ENCODE data around the gene TRAPPC13. TPM values are rescaled to one million over a fixed set of nuclear protein-coding genes. Genes with fewer than 3 reads are reported as not detected.
"Not testable (repeated sequence)": the region's sequence is repeated elsewhere in the genome, so short reads cannot be mapped to it uniquely, and the experiment has no call there.

Gene TRAPPC13
- total RNA-seq, 6 experiments from 2014 or later = 6.7 to 14.3 (median 9.0) TPM

DNA sequence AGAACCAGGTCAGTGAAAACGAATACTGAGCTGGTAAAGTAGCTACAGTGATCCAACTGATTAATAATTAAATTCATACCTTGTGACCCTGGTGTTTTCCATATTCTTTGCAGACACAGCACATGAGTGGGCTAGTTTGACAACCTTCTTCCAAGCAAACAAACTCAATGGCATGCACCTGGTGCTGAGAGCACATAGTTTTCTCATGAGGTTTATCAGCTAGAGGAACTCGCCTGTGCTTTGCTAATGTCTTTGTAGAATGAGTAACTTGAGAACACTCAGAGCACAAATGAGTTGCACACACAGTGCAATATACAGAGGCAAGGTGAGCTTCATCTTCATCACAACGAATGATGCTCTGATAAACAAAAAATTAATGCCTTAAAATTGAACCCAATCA, 13.3 kb upstream of the TRAPPC13 start:
- no peak for TF ChIP-seq POLR2A (IDR thresholded peaks at IDR 0.05)
- TF ChIP-seq, protein P1, sequence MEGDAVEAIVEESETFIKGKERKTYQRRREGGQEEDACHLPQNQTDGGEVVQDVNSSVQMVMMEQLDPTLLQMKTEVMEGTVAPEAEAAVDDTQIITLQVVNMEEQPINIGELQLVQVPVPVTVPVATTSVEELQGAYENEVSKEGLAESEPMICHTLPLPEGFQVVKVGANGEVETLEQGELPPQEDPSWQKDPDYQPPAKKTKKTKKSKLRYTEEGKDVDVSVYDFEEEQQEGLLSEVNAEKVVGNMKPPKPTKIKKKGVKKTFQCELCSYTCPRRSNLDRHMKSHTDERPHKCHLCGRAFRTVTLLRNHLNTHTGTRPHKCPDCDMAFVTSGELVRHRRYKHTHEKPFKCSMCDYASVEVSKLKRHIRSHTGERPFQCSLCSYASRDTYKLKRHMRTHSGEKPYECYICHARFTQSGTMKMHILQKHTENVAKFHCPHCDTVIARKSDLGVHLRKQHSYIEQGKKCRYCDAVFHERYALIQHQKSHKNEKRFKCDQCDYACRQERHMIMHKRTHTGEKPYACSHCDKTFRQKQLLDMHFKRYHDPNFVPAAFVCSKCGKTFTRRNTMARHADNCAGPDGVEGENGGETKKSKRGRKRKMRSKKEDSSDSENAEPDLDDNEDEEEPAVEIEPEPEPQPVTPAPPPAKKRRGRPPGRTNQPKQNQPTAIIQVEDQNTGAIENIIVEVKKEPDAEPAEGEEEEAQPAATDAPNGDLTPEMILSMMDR (IDR thresholded peaks at IDR 0.05) = no peak
- peaks cover 0 to 61% (median 19%) of the 10 kb centered on the region in 4 donors for H3K36me3 ChIP-seq
- ATAC-seq (peak in 3 of 4 donors; percentile 27 to 94 (median 38)), DNase-seq (no peak)
- no peak overlapping the region for H3K27ac ChIP-seq
- WGBS (ENCODE audit: insufficient coverage, low coverage, low lambda C conversion rate, missing lambda C conversion rate) = 29% methylated on average over 3 of the region's 3 CpGs
- no peaks in the 10 kb centered on the region for H3K27me3 ChIP-seq
- H3K4me1 ChIP-seq = no peaks in the 10 kb centered on the region
- H3K4me3 ChIP-seq = no peak overlapping the region
- intact Hi-C loops (cut with DNase I) = no loop called here
- H3K9me3 ChIP-seq = no peaks in the 10 kb centered on the region

DNA sequence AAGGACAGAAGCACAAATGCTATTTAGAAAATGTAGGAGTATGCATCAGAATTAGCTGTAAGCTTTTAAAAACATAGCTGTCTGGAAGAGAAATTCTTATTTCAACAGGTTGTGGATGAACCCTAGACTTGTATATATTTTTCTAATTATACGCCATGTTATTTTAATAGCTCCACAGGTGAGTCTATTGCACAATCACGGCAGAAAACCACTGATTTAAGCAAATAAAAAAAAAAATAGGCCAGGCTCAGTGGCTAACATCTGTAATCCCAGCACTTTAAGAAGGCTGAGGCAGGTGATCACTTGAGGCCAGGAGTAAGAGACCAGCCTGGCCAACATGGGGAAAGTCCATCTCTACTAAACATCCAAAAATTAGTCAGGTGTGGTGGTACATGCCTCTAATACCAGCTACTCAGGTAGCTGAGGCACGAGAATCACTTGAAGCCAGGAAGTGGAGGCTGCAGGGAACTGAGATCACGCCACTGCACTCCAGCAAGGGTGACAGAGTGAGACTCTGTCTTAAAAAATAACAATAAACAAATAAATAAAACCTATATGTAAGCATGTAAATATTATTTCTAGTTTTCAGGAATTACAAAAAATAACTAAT, 12.4 kb upstream of the TRAPPC13 start:
- intact Hi-C loops (cut with DNase I) = no loop called here
- DNase-seq (no peak), ATAC-seq (no peak)
- Histone ChIP-seq H3K27ac (no peak overlapping the region), H3K27me3 (no peaks in the 10 kb centered on the region), H3K9me3 (no peaks in the 10 kb centered on the region), H3K4me1 (no peaks in the 10 kb centered on the region), H3K4me3 (no peak overlapping the region), H3K36me3 (peaks cover 0 to 53% (median 15%) of the 10 kb centered on the region in 4 donors)
- no peak for TF ChIP-seq POLR2A (IDR thresholded peaks at IDR 0.05)
- TF ChIP-seq, protein P1 (IDR thresholded peaks at IDR 0.05) = no peak
- WGBS (ENCODE audit: insufficient coverage, low coverage, low lambda C conversion rate, missing lambda C conversion rate) = 73% methylated on average over 4 of the region's 4 CpGs

DNA sequence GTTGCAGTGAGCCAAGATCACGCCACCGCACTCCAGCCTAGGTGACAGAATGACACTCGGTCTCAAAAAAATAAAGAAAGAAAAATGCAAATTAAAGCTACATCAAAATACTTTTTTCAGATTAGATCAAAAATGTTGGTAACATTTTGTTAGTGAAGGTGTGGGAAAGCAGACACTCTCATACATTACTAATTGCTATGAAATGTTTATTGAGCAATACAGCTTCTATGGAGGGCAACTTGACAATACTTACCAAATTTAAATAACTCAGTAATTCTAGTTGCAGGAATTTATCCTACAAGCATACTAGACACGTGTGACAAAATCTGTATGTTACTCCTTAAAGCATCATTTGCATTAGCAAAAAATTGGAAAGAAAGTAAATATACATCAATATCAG, 4.8 kb upstream of the TRAPPC13 start:
- intact Hi-C loops (cut with DNase I) = no loop called here
- Histone ChIP-seq H3K27me3 (no peaks in the 10 kb centered on the region), H3K27ac (no peak overlapping the region), H3K36me3 (peaks cover 0 to 10% (median 0%) of the 10 kb centered on the region in 4 donors), H3K4me1 (peaks cover 0 to 15% (median 6%) of the 10 kb centered on the region in 4 donors), H3K9me3 (no peaks in the 10 kb centered on the region), H3K4me3 (no peak overlapping the region)
- 92% methylated on average over 4 of the region's 4 CpGs for whole genome bisulfite sequencing (ENCODE audit: insufficient coverage, low coverage, low lambda C conversion rate, missing lambda C conversion rate)
- no peak for TF ChIP-seq POLR2A (IDR thresholded peaks at IDR 0.05)
- TF ChIP-seq, protein P1 (IDR thresholded peaks at IDR 0.05) = no peak
- ATAC-seq = no peak
- no peak for DNase-seq

DNA sequence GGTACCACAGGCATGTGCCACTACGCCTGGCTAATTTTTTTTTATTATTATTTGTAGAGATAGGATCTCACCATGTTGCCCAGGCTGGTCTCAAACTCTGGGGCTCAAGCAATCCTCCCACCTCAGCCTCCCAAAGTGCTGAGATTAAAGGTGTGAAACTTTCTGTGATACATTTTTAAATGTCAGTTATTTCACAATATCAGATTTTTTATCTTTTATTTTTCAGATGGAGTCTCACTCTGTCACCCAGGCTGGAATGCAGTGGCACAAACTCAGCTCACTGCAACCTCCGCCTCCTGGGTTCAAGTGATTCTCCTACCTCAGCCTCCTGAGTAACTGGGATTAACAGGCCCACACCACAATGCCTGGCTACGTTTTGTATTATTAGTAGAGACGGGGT, 2.9 kb upstream of the TRAPPC13 start:
- intact Hi-C loops (cut with DNase I) = not testable (repeated sequence)

DNA sequence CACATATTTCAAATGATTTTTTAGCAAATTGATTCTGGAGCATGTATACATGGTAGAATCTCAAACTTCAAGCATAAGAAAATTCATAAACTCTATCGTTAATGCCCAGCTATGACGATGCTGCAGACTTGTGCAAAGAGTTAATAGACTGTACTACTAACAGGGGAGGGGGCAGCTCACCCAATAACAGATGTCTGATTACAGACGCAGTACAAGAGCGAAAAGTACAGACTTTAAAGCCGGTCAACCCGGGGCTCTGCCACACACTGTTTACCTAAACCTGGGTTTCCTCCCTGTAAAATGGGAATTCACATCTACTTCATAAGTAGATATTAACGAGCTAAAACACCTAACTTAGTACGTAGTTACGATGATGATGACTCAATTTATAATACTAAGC, 1.3 kb upstream of the TRAPPC13 start:
- peak overlapping the region in 1 of 3 donors; percentile 79 for H3K27ac ChIP-seq
- TF ChIP-seq POLR2A (IDR thresholded peaks at IDR 0.05) = no peak
- TF ChIP-seq, protein P1 (IDR thresholded peaks at IDR 0.05) = no peak
- no peak for ATAC-seq

More for the DNA sequence above, 2.9 kb upstream of the TRAPPC13 start:
- H3K9me3 ChIP-seq, ATAC-seq, DNase-seq, H3K27me3 ChIP-seq, H3K4me3 ChIP-seq, H3K27ac ChIP-seq, H3K36me3 ChIP-seq: not testable (repeated sequence)
- 78% methylated on average over 2 of the region's 4 CpGs for WGBS (ENCODE audit: insufficient coverage, low coverage, low lambda C conversion rate, missing lambda C conversion rate)
- peaks cover 0 to 23% (median 9%) of the 10 kb centered on the region in 4 donors for H3K4me1 ChIP-seq

More for the DNA sequence above, 1.3 kb upstream of the TRAPPC13 start:
- Histone ChIP-seq H3K27me3 (no peaks in the 10 kb centered on the region), H3K4me3 (peak overlapping the region; percentile 71 to 91 (median 87)), H3K4me1 (peaks cover 0 to 23% (median 9%) of the 10 kb centered on the region in 4 donors), H3K36me3 (no peaks in the 10 kb centered on the region), H3K9me3 (no peaks in the 10 kb centered on the region)
- intact Hi-C loops (cut with DNase I) = no loop called here
- no peak for DNase-seq
- 4% methylated on average over 9 of the region's 9 CpGs for WGBS (ENCODE audit: insufficient coverage, low coverage, low lambda C conversion rate, missing lambda C conversion rate)

Data from right lobe of liver (tissue), 6 donors.